HS-5 (cell line): ENCODE measurements around the gene ZNF652.
A peak's percentile ranks its signal among the peaks of the same experiment; 100 is the strongest.
"Not testable (repeated sequence)": the region's sequence is repeated elsewhere in the genome, so short reads cannot be mapped to it uniquely, and the experiment has no call there.

ENCODE experiments used
- DNase-seq: peaks from one replicate; pipeline ENCODE4 v3.0.0-alpha.2; 2012; ENCODE audit warnings: low read depth

The ZNF652 gene

DNA sequence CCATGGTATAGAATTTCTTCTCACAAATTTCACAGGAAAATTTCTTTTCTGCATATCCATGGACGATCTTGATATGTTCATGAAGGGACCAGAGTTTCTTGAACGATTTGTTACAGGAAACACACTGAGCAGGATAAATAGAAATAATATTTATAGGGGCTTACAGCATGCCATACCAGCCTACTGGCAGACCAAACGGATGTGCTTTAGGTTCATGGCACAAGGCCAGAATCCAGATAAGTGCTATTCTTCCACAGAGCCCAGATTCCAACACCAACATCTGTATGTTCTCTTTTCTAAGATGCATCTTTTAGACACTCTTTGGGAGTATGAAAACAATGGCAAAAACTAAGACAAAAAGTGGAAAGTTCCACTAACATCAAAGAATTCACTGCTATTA lies 49.3 kb downstream of the ZNF652 start:
- no peak for DNase-seq

DNA sequence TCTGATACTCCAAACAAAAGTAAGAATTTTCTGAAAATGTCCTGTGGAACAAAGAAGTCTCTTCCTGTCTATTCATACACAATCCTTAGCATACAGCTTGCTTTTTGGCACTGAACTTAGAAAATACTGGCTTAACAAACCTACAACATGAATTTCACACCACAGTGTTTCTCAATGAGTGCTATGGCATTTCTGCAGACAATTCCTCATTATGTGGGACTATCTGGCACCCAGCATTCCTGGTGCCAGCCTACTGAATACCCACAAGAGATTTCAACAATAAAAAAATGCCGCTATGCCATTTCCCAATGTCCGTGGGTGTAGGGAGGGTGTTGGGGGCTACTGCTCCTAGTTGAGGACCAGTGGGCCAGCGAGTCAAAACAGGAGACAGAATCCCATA lies 62.1 kb downstream of the ZNF652 start:
- DNase-seq, result no peak

DNA sequence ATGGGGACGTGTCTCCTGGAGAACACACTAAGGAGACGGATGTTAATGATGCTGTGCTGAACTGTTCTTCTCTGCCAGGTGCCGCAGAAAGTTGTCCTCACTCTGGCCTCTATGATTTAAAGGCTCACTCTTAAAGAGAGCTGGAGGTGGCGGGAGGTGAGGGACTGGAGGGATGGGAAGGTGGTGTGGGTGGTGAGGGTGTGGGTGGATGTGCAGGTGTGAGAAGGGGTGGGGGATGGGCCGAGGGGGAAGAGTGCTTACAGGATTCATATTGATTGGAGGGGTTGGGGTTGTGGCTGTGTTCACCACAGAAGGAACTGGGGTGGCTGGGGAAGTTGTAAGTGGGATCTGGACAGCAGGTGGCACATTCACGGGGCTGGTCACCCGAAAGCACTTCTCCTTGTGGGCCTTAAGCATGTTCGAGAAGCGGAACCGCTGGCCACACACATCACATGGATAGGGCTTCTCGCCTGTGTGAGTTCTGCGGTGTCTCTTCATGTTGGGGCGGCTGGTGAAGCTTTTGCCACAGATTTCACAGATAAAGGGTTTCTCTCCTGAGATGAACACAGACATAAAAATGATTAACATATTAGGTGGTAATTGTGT lies 63.6 kb downstream of the ZNF652 start:
- DNase-seq, result no peak

DNA sequence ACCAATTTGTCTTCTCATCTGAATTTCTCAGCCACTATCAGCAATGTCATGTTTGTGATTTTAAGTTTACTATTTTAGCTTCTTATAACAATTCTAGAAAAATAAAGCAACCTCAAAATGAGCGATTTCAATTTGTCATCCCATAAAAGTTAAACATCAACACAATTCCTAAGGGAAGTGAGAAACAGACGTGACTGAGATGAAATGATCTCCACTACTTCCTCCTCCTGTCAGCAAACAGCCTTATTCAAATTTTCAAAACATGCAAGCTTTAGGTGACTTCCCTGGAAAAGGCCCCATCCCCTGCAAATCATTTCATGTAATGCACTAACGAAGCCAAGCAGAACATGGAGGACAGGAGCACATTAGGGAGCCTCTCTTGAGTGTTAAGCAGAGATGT lies 64.9 kb downstream of the ZNF652 start:
- DNase-seq, result no peak

DNA sequence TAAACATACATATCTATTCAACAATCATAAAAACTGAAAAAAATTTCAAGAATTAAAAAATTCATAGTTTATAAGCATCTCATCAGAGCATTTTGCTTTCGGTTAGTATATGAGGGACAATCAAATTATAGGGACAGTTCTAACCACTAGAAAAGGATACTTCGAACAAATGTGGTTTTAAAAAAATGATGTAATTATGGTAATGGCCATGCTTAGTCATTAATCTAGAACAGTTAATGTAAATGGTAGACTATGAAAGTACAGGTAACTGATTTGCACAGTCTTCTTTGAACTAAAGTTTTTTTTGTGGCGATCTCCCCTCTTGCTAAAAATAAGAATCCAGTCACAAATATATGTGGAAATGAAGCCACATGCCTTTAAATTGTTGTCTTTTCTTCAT lies 67.9 kb downstream of the ZNF652 start:
- DNase-seq, result no peak

DNA sequence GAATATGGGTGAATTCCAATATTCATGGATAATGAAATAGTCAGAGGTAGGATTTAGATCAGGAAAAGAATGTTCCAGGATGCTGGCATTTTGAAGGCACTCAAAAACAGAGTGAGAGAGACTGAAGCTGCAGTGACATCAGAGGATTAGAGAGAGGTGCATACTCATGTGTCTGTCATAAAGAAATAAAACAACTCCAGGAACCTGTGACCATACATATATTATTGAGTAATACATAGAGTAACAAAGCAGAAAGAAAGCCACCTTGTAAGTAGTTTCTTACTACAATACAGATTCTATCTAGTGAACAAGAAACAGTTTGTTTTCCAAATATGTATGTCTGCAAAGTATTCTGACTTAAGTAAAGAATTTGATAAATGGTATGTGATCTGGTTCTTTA lies 69.1 kb downstream of the ZNF652 start:
- no peak for DNase-seq

DNA sequence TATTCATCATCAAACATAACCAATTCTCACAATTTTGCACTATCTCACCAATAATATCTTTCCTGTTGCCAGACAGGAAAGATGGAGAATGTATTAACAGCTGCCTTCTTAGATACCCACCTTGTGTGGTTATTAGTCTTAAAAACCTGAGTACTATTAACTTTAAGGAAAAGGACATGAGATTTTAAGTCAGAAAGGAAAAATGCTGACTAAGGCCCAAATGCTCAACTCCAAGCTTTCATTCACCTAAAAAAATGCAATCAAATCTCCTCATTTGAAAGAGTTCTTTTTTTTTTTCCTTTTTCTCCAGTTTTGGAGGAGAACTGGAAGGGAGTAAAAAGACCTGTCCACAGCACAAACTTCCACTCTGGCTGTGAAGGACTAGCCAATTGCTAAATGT lies 70.1 kb downstream of the ZNF652 start:
- no peak for DNase-seq

DNA sequence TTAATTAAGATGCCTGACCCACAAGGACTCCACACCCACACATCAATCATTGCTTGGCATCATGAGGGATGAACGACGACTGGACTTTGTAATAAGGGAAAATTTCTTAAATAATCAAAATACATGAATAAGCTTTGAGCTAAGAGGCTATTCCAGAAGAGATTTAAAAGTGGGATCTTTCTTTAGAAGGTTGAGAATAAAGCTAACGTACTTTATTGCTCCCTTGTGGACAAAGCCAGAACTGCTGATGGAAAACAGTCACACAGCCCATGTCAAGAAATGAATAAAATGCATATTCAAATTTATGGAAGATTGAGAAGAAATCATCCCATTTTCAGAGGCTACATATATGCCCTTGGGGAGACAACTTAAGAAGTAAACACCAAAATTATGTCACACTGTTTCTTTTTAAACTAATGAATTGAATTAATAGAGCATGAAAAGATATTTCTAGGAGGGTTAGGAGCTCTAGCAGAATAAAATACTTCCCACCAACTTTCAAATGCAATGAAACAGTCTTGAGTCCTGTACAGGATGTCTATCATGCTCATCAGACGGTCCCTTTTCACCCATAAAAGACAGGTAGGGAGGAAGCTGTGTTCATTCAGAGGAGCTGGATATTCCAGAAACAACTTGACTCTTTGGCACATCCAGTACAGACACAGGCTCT lies 71.2 kb downstream of the ZNF652 start:
- peak; percentile 11 for DNase-seq

DNA sequence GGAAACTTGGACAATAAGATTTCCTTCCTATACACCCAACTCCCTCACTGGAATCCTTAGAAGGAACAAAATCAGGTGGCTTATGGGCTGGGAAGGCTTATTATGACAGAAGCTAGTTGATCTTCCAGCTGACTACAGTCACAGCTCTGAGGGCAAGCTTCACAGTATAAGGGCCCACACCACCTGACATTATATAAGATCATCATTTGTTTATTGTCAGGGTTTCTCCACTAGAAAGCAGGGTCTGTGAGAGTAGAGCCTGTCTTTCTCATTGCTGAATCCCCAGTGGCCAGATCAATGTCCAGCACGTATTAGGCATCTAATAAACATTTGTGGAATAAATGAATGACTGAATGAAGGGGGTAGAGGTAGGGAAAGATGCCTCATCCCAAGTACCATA lies 73.7 kb downstream of the ZNF652 start:
- DNase-seq, result no peak

DNA sequence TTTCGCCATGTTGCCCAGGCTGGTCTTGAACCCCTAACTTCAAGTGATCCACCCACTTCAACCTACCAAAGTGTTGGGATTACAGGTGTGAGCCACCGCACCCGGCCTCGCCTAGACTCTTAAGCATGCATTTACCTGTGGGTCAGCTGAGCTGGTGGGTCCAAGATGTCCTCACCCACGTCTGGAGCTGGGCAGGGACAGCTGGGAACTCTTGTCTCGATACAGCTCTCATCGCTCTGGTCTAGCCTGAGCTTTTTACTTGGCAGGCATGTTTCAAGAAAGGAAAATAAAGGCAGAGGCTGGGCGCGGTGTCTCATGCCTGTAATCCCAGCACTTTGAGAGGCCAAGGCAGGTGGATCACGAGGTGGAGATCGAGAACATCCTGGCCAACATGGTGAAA lies 74.6 kb downstream of the ZNF652 start:
- DNase-seq, result no peak

DNA sequence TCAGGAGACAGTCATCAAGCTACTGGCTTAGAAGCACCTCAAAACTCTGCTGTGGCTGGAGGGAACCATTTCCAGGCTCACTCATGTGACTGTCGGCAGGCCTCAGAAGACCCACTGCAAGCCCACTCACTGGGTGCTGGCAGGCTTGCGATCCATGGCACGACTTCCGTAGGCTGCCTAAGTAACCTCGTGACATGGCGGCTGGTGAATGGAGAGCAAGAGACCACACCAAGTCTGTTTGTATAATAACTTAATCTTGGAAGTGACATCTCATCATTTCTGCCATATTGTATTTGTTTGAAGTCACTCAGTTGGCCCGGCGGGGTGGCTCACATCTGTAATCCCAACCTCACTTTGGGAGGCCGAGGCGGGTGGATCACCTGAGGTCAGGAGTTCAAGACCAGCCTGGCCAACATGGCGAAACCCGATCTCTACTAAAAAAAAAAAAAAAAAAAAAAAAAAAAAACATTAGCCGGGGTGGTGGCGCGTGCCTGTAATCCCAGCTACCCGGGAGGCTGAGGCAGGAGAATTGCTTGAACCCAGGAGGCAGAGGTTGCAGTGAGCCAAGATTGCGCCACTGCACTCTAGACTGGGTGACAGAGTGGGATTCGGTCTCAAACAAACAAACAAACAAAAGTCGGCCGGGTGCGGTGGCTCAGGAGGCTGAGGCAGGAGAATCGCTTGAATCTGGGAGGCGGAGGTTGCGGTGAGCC lies 75.6 kb downstream of the ZNF652 start:
- not testable (repeated sequence) for DNase-seq

DNA sequence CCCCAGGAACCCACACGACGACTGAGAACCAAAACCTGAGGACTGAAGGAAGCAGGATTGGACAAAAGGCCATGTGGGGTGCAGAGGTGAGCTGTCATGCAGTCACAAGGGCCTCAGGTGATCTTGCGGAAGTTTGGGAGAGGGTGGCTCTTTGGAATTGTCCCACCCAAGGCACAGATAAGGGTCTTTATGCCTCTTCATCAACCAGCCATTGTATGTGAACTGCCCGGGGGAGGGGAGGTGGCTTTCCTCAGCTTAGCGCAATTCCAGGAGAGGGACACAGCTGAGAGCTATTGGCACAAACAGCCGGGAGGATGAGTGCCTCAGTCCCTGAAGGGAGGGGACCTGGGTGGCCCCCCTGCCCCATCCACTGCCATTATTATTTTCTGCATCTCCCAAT lies 76.3 kb downstream of the ZNF652 start:
- no peak for DNase-seq

DNA sequence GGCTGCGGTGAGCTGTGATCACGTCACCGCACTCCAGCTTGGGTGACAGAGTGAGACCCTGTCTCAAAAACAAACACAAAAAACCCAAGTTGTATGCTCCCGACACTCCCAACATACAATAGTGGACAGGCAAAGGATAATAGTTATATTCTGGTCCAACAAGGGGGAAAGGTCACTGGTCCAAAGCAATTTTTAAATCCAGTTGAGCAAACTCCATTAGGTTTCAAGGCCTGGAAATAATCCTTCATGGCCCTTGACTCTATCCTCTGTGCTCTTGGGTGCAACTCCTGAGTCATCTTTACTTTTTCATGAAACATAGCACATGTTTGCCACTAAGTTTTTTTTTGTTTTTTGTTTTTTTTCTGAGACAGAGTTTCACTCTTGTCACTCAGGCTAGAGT lies 81.1 kb downstream of the ZNF652 start:
- DNase-seq, result no peak

DNA sequence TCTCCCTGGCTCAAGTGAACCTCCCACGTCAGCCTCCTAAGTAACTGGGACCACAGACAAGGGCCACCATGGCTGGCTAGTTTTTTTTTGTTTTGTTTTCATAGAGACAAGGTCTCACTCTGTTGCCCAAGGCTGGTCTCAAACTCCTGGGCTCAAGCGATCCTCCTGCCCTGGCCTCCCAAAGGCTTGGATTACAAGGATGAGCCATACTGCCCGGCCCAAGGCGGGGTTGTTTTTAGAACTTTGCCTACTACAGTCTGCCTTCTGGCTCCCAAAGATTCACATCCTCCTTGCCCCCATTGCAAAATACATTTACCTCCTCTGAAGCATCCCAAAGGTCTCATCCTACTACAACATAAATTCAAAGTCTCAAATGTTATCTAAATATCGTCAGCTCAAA lies 82.0 kb downstream of the ZNF652 start:
- DNase-seq, result no peak

DNA sequence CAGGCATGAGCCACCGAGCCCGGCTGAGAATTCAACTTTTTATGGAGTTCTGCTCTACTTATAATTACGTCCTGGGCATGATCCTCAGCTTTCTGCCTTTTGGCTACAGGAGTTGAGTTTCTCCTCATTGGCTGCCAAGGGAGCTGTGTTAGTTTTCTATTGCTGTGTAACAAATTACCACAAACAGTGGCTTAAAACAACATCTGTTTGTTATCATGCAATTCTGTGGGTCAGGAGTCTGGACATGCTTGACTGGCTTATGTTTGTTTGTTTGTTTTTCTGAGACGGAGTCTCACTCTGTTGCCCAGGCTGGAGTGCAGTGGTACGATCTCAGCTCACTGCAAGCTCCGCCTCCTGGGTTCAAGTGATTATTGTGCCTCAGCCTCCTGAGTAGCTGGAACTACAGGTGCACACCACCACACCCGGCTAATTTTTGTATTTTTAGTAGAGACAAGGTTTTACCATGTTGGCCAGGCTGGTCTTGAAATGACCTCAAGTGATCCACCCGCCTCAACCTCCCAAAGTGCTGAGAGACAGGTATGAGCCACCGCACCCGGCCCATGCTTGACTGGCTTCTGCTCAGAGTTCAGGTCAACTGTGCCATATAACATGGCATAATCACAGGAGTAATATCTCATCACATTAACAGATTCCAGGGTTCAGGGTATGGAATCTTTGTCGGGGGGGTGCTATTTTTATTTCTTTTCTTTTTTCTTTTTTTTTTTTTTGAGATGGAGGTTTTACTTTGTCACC lies 82.6 kb downstream of the ZNF652 start:
- DNase-seq, result not testable (repeated sequence)

DNA sequence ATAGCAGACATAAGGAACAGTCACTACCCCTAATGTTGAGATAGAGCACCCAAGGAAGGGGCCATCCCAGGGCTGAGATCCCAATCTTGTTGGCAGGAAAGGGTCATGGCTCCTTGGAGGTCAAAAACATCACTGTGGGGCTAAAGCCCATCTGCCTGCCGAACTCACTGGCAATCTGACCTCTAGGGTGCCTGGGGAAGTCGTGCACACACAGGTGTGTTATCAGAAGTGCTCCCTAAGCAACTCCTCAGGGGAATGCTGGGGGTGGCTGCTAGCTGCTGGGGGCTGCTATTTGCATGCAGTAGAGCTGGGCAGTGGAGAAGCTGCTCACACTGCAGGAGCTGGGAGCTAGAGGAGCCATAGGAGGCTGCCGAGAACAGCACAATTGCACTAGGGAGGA lies 84.0 kb downstream of the ZNF652 start:
- DNase-seq, result no peak

DNA sequence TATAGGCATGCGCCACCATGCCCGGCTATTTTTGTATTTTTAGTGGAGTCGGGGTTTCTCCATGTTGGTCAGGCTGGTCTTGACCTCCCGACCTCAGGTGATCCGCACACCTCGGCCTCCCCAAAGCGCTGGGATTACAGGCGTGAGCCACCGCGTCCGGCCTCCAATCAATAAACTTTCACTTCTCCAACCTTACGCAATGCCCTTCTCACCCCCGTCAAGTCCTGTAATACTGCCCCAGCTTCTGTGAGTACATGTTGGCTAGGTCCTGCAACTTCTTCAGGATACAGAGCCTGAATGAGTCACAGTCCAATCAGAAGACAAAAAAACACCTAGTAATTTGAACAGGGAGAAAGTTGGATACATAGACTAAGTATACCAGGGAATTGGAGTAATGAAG lies 84.4 kb downstream of the ZNF652 start:
- no peak for DNase-seq

DNA sequence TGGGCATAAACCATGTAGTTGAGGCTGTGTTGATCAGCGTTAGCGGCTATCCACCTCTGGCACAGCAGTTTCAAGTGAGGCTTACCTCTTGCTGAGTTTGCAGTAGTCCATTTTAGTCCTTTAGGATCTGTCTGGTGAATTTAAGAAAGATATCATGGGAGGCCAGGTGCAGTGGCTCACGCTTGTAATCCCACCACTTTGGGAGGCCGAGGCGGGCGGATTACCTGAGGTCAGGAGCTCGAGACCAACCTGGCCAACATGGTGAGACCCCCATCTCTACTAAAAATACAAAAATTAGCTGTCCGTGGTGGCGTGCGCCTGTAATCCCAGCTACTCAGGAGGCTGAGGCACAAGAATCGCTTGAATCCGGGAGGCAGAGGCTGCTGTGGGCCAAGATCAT lies 86.1 kb downstream of the ZNF652 start:
- DNase-seq, result not testable (repeated sequence)

DNA sequence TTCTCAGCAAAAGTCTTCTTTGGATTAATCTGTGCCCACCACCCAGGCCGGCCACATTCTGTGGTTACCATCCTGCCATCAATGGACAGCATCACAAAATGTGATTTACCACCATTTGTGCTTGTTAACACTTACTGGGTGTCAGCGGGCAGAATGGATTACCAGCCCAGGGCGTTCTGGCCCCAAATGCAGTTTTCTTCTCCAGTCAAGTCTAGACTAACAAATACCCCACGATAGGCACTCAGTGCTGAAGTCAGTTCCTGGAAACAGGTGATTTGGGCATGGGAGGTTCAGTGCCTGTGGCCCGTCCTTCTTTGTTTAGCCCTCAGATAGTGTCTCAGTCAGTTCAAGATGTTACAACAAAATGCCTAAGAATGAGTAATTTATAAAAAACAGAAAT lies 92.7 kb downstream of the ZNF652 start:
- DNase-seq, result no peak

DNA sequence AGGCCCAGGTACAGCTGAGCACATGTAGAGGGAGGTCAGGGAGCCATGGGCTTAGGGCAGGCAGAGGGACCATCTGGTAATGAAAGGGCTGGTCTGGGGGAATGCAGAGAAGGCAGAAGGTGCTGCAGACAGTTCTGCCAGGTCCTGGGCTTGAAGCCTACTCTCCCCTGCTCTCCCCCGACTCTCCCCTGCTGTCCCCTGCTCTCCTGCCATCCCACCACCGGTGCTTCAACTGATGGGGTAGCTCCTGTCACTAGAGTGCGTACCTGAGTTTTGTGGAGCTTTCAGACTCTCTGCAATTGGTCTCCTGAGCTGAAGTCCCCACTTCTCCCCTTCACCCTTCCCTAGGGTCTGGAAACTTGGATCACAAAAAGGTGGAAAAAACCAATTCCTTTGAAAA lies 94.1 kb downstream of the ZNF652 start:
- no peak for DNase-seq

DNA sequence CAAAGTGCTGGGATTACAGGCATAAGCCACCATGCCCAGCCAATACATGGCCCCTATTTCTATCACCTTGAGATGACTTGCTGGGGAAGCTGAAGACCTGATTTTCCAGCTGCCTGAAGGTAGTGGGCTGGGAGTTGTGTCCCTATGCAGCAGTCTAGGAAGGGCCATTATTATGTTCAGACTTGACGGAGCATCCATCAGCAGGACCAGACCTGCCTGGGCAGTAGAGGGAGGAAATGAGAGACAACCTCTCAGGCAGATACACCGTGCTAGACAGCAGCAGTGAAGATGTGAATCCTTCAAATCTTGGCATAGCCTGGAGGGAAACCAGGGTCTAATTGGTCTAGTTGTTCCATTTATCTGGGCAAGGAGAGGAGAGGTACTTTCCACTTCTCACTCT lies 95.8 kb downstream of the ZNF652 start:
- DNase-seq, result no peak

DNA sequence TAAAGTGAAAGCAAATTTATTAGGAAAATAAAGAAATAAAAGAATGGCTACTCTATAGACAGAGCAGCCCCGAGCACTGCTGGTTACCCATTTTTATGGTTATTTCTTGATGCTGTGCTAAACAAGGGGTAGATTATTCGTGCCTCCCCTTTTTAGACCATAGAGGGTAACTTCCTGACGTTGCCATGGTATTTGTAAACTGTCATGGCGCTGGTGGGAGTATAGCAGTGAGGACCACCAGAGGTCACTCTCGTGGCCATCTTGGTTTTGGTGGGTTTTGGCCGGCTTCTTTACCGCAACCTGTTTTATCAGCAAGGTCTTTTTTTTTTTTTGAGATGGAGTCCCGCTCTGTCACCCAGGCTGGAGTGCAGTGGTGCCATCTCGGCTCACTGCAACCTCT lies 100.5 kb downstream of the ZNF652 start:
- not testable (repeated sequence) for DNase-seq

DNA sequence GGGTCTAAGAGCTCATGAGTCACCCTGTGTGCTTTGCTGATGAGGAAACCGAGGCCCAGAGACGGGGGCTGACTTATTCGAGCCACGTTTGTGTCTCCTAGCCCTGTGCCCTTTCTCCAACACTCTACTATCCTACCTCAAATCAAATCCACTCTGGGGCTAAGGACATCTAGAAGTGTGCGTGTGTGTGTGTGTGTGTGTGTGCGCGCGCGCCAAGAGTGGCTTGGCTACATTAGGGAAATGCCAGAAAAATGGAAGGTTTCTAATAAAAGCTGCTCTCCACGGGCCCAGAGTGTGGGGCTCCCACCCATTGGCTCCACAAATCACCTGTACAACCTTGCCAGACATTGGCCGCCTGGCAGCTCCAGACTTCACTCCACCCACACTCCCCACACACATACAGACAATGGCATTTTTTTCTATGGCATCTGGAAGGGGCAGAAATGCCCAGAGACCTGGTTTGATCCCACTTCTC lies 101.2 kb downstream of the ZNF652 start:
- DNase-seq, result no peak
